Activated CD4-positive, alpha-beta T cell treated with anti-CD3 and anti-CD28 coated beads, Interleukin-2, amount 10 ng/mL, durations not matched to agents 7 days and 5 days (primary cell): ENCODE results near the gene IFNL4. TPM values are rescaled to one million over a fixed set of nuclear protein-coding genes. Genes with fewer than 3 reads are reported as not detected.
"Not testable (repeated sequence)": the region's sequence is repeated elsewhere in the genome, so short reads cannot be mapped to it uniquely, and the experiment has no call there.

Experiments
- CTCF ChIA-PET: fragments of 350-600 bp; sonication (Branson Sonifier 250); formaldehyde crosslinking; loops from one replicate; lab custom pipeline; 2021; ENCODE audit warnings: antibody characterized with exemption; lab: Charles Lee
- POLR2A ChIA-PET: fragments of 350-600 bp; sonication (Branson Sonifier 250); formaldehyde crosslinking; loops from one replicate; lab custom pipeline; 2021; ENCODE audit warnings: antibody characterized with exemption; lab: Charles Lee
- DNase-seq: peaks from one replicate; pipeline ENCODE4 v3.0.0-alpha.2; 2020
- H3K27ac Mint-ChIP-seq: one replicate; pipeline ENCODE4 v1.8.0; 2021; ENCODE audit warnings: mild to moderate bottlenecking, moderate library complexity, mixed read lengths
- H3K27me3 Mint-ChIP-seq: one replicate; pipeline ENCODE4 v1.8.0; 2021; ENCODE audit warnings: mixed read lengths
- H3K36me3 Mint-ChIP-seq: one replicate; pipeline ENCODE4 v1.8.0; 2021; ENCODE audit warnings: low read depth, mixed read lengths
- H3K4me1 Mint-ChIP-seq: one replicate; pipeline ENCODE4 v1.8.0; 2021; ENCODE audit warnings: mixed read lengths
- H3K4me3 Mint-ChIP-seq: one replicate; pipeline ENCODE4 v1.8.0; 2021; ENCODE audit warnings: mild to moderate bottlenecking, moderate library complexity, mixed read lengths
- H3K9me3 Mint-ChIP-seq: one replicate; pipeline ENCODE4 v1.8.0; 2021; ENCODE audit warnings: mixed read lengths
- total RNA-seq, 2 experiments: library from RNA; stranded (reverse); gene quantifications; one replicate each; pipeline ENCODE4 v1.2.3, GENCODE V29; 2021

The IFNL4 gene
- total RNA-seq, 2 experiments from 2014 or later = not detected

DNA sequence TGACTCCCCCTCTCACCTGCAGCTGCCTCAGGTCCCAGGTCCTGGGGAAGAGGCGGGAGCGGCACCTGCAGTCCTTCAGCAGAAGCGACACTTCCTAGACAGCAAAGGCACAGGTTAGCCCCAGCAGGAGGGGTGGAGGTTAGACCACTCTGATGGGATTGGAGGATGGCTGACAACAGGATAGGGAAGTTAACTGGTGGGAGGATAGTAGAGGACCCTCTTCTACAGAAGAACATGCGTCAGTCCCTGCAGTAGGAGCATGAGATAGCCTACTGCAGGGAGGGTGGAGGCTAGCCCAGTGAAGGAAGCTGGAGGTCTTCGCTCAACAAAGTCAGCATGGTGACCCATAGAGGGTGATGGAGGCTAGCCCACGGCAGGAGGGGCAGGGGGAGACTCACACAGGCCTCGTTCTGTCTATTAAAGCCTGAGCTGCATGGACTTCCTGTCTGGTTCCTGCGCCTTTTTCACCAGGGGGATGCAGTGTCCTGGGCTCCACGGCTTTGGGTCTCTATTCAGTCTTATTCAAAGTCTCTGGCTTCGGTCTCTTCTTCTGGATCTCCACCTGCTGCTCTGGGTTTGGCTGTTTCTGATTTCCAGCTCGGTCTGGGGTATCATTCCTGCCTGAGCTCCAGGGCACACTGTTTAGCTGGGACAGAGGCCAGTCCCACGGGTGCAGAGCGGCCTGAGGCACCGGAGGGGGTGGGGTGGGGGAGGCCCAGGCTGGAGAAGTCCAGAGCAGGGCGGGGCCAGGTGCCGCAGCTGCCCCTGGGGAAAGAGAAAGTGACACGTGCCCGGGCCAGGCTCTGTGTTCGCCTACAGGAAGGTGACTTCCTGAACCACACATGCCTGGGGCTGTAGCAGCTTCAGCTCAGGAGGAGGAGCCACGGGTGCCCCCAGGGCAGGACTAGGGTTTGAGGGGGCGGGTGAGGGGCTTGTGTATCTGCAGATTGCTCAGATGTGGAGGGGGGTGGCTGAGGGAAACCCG, 11.2 kb downstream of the IFNL4 start:
- no peaks in the 10 kb centered on the region for H3K36me3 Mint-ChIP-seq
- H3K27ac Mint-ChIP-seq = peak overlapping the region; percentile 88
- peak overlapping the region; percentile 41 for H3K4me3 Mint-ChIP-seq
- H3K27me3 Mint-ChIP-seq = no peaks in the 10 kb centered on the region
- DNase-seq = peak; percentile 61
- POLR2A ChIA-PET = interaction anchor here (0.6 kb wide), 1 partner anchor 26 kb away, joined by 4 read pairs; no protein-coding TSS in a partner anchor
- CTCF ChIA-PET = interaction anchor here (1.5 kb wide), 1 partner anchor 14 kb away, joined by 5 read pairs; no protein-coding TSS in a partner anchor
- H3K4me1 Mint-ChIP-seq = peaks cover 28% of the 10 kb centered on the region
- H3K9me3 Mint-ChIP-seq = no peaks in the 10 kb centered on the region

DNA sequence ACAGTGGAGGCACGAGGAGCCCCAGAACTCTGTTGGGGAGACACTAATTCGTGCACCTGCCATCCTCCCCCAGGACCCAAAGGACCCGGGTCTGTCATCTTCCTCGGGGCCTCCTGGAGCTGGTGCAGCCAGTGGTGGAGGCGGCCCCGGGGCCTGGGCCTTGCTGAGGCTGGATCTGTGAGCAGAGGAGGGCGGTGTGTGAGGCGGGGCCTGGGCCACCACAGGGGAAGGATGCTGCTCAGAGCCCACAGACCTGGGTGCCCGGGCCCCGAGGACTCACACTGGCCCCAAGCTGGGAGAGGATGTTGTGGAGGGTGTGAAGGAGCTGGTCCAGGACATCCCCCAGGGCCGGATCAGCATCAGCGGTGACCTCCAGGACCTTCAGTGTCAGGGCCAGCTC, 12.1 kb downstream of the IFNL4 start:
- Mint-ChIP-seq H3K27ac (peak overlapping the region; percentile 88), H3K4me3 (no peak overlapping the region), H3K4me1 (peaks cover 28% of the 10 kb centered on the region), H3K9me3 (no peaks in the 10 kb centered on the region), H3K36me3 (no peaks in the 10 kb centered on the region), H3K27me3 (no peaks in the 10 kb centered on the region)
- DNase-seq = peak; percentile 19
- ChIA-PET CTCF (interaction anchor here (0.6 to 1.5 kb wide), 2 partner anchors 13 to 26 kb away, joined by 4 to 5 read pairs; no protein-coding TSS in a partner anchor), POLR2A (no interaction called here)

DNA sequence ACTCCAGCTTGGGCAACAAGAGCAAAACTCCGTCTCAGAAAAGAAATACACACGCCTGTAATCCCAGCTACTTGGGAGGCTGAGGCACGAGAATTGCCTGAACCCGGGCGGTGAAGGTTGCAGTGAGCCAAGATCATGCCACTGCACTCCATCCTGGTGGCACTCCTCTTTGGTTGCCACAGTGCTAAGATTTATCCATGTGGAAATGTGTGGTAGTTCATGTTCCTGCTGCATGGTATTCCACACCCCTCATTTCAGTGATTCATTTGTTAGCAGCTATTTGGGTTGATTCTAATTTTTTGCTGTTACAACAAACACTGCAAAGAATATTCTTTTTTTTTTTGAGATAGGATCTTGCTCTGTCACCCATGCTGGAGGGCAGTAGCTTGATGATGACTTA, 15.9 kb downstream of the IFNL4 start:
- no peaks in the 10 kb centered on the region for H3K9me3 Mint-ChIP-seq
- no peak overlapping the region for H3K4me3 Mint-ChIP-seq
- DNase-seq = no peak
- ChIA-PET POLR2A (interaction anchor here (0.7 kb wide), 1 partner anchor 124 kb away, joined by 3 read pairs; no protein-coding TSS in a partner anchor), CTCF (interaction anchor here (0.7 kb wide), 1 partner anchor 9 kb away, joined by 6 read pairs; no protein-coding TSS in a partner anchor)
- no peaks in the 10 kb centered on the region for H3K27me3 Mint-ChIP-seq
- H3K4me1 Mint-ChIP-seq = peaks cover 17% of the 10 kb centered on the region
- no peaks in the 10 kb centered on the region for H3K36me3 Mint-ChIP-seq
- no peak overlapping the region for H3K27ac Mint-ChIP-seq

DNA sequence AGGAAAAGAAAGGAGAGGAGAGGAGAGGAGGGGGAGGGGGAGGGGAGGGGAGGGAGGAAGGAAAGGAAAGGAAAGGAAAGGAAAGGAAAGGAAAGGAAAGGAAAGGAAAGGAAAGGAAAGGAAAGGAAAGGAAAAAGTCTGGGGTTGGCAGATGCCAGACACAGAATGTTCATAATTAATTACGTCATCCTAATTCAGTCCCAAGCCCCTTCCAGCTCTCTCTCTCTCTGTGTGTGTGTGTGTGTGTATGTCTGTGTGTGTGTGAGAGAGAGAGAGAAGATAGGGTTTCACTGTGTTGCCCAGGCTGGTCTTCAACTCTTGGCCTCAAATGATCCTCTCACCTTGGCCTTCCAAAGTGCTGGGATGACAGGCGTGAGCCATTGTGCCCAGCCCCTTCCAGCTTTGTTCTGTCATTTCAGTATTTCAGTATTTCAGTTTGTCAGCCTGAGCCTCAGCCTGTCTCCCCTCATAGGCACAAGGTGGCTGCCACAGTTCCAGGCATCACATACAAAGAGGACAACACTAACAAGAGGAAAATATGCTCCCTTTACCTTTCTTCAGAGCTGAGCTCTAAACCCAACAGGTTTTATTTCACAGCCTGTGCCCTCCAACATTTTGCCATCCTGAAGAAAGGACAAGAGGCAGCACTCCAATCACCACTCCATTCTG, 18.4 kb downstream of the IFNL4 start:
- ChIA-PET CTCF (interaction anchor here (0.6 kb wide), 3 partner anchors 33 to 537 kb away, joined by 3 to 5 read pairs (median 3); no protein-coding TSS in a partner anchor), POLR2A (interaction anchor here (0.7 kb wide), 1 partner anchor 153 kb away, joined by 11 read pairs; no protein-coding TSS in a partner anchor)
- H3K9me3 Mint-ChIP-seq = no peaks in the 10 kb centered on the region
- H3K27ac Mint-ChIP-seq = no peak overlapping the region
- peaks cover 10% of the 10 kb centered on the region for H3K27me3 Mint-ChIP-seq
- no peaks in the 10 kb centered on the region for H3K4me1 Mint-ChIP-seq
- H3K4me3 Mint-ChIP-seq = no peak overlapping the region
- no peak for DNase-seq
- H3K36me3 Mint-ChIP-seq = no peaks in the 10 kb centered on the region

DNA sequence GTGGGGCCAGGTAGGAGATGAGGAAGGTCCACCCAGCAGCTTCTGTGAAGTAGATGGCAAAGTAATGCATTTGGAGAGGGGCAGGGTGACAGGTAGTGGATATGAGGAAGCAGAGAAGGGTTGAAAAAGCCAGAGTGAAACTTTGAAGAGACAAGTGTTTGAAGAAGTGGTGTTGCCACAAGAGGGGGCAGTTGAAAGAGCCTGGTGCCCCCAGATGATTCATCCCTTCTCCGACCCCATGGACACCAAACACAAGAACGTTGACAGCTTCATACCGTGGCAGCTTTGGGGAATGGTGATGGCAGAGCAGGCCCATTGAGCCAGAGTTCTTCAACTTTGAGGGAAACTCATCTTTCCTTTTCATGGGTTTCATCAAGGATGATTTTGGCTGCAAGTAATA, 23.7 kb downstream of the IFNL4 start:
- POLR2A ChIA-PET = no interaction called here

DNA sequence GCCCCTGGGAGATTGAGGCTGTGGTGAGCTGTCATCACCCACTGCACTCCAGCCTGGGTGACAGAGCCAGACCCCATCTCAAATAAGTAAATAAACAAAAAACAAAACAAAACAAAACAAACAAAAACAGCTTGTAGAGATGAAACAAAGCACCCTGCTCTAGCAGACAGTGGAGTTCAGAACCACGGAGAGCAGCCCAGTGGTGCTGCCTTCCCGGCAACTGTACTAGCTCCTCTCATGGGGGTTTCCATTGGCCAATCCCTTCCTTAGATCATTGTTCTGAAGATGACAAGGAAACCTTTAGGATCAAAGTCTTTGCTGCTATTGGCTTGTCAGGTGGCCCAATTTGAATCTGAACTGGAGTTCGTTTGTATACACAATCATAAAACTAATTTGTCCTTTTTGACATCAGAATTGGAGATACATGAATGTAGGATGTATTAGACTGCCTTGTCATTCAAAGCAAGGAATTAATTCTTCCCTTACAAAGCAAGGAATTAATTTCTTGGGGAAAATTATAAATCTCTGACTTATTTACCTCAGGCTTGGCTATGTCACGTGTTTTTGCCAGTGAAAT, 24.9 kb downstream of the IFNL4 start:
- ChIA-PET CTCF (interaction anchor here (0.6 to 1.3 kb wide), 3 partner anchors 9 to 17 kb away, joined by 3 to 6 read pairs (median 5); no protein-coding TSS in a partner anchor), POLR2A (no interaction called here)
- peaks cover 28% of the 10 kb centered on the region for H3K27me3 Mint-ChIP-seq
- no peaks in the 10 kb centered on the region for H3K36me3 Mint-ChIP-seq
- DNase-seq = peak; percentile 49
- H3K27ac Mint-ChIP-seq = no peak overlapping the region
- H3K4me1 Mint-ChIP-seq = no peaks in the 10 kb centered on the region
- H3K9me3 Mint-ChIP-seq = no peaks in the 10 kb centered on the region
- H3K4me3 Mint-ChIP-seq = no peak overlapping the region

More for the DNA sequence above, 23.7 kb downstream of the IFNL4 start:
- CTCF ChIA-PET = no interaction called here
- no peak overlapping the region for H3K27ac Mint-ChIP-seq
- no peaks in the 10 kb centered on the region for H3K9me3 Mint-ChIP-seq
- DNase-seq = no peak
- H3K4me3 Mint-ChIP-seq = no peak overlapping the region
- peaks cover 25% of the 10 kb centered on the region for H3K27me3 Mint-ChIP-seq
- H3K4me1 Mint-ChIP-seq = no peaks in the 10 kb centered on the region
- no peaks in the 10 kb centered on the region for H3K36me3 Mint-ChIP-seq

DNA sequence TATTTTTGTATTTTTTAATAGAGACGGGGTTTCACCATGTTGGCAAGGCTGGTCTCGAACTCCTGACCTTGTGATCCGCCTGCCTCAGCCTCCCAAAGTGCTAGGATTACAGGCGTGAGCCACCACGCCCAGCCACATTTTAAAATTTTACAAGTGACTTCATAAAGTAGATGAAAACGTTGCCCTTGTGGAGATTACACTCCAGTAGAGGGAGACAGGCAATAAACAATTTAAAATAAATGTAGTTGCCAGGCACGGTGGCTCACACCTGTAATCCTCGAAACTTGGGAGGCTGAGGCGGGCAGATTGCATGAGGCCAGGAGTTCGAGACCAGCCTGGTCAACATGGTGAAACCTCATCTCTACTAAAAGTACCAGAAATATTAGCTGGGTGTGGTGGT, 29.5 kb downstream of the IFNL4 start:
- H3K36me3 Mint-ChIP-seq, H3K4me1 Mint-ChIP-seq, DNase-seq, POLR2A ChIA-PET, H3K27ac Mint-ChIP-seq, H3K4me3 Mint-ChIP-seq, H3K9me3 Mint-ChIP-seq: not testable (repeated sequence)
- peaks cover 18% of the 10 kb centered on the region for H3K27me3 Mint-ChIP-seq
- CTCF ChIA-PET = interaction anchor here (0.5 to 1.0 kb wide), 3 partner anchors 43 to 929 kb away, joined by 3 to 4 read pairs (median 3); no protein-coding TSS in a partner anchor

DNA sequence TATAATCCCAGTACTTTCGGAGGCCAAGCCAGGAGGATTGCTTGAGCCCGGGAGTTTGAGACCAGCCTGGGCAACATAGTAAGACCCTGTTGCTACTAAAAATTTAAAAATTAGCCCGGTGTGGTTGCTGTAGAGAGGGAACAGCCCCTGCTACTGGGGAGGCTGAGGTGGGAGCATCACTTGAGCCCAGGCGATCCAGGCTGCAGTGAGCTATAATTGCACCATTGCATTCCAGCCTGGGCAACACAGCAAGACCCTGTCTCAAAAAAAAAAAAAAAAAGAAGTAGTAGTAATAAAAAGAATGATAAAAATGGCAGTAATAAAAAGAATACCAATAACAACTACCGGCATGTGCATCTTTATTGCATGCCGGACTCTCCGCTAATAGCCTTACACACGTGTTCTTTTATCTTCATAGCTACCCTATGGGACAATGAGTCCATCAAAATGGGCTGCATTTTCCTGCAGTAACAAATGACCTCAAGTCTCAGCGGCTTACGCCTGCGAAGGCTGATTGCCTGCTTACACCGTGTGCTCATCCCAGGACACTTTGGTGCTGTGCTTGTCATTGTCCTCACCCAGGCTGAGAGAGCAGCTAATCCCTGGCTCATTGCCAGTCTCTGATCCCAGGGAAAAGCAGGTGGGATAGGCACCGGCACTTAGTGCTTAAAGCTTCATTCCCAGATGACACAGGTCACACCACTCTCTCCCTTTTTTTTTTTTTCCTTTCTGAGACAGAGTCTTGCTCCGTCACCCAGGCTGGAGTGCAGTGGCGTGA, 30.2 kb downstream of the IFNL4 start:
- Mint-ChIP-seq H3K27me3 (peaks cover 14% of the 10 kb centered on the region), H3K4me3 (no peak overlapping the region), H3K36me3 (no peaks in the 10 kb centered on the region), H3K9me3 (no peaks in the 10 kb centered on the region), H3K27ac (no peak overlapping the region), H3K4me1 (no peaks in the 10 kb centered on the region)
- ChIA-PET POLR2A (no interaction called here), CTCF (interaction anchor here (0.6 to 1.0 kb wide), 3 partner anchors 42 to 548 kb away, joined by 3 to 5 read pairs (median 3); no protein-coding TSS in a partner anchor)
- DNase-seq = no peak

DNA sequence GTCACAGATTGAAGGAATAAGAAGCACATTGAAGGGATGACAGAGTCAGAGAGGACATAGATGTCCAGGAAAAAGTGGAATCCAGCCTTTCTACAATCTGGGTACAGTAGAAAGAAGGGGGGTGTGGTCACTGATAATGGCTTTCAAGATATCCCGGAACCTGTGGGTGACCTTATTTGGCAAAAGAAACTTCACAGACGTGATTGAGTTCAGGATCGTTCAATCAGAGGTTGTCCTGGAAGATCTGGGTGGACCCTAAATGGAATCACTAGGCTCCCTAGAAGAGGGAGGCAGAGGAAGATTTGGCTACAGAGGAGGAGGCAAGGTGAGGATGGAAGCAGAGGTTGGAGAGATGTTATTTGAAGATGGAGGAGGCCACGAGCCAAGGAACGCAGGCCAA, 31.6 kb downstream of the IFNL4 start:
- no peak overlapping the region for H3K4me3 Mint-ChIP-seq
- no peaks in the 10 kb centered on the region for H3K4me1 Mint-ChIP-seq
- H3K36me3 Mint-ChIP-seq = no peaks in the 10 kb centered on the region
- ChIA-PET CTCF (interaction anchor here (1.2 kb wide), 1 partner anchor 125 kb away, joined by 5 read pairs; the partner anchor contains the start of gene SAMD4B), POLR2A (no interaction called here)
- no peak overlapping the region for H3K27ac Mint-ChIP-seq
- peaks cover 13% of the 10 kb centered on the region for H3K27me3 Mint-ChIP-seq
- H3K9me3 Mint-ChIP-seq = no peaks in the 10 kb centered on the region
- DNase-seq = no peak

DNA sequence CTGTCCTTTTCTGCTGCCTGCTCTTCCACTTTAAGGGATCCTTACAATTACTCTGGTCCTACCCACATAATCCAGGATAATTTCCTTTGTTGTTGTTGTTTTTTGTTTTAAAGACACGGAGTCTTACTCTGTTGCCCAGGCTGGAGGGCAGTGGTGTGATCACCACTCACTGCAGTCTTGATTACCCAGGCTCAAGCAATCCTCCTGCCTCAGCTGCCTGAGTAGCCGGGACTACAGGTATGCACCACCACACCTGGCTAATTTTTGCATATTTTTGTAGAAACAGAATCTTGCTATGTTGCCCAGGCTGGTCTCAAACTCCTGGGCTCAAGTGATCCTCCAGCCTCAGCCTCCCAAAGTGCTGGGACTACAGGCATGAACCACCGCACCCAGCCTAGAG, 33.3 kb downstream of the IFNL4 start:
- POLR2A ChIA-PET, H3K4me3 Mint-ChIP-seq, H3K27ac Mint-ChIP-seq, H3K36me3 Mint-ChIP-seq, DNase-seq, CTCF ChIA-PET, H3K9me3 Mint-ChIP-seq, H3K4me1 Mint-ChIP-seq: not testable (repeated sequence)
- peaks cover 12% of the 10 kb centered on the region for H3K27me3 Mint-ChIP-seq

DNA sequence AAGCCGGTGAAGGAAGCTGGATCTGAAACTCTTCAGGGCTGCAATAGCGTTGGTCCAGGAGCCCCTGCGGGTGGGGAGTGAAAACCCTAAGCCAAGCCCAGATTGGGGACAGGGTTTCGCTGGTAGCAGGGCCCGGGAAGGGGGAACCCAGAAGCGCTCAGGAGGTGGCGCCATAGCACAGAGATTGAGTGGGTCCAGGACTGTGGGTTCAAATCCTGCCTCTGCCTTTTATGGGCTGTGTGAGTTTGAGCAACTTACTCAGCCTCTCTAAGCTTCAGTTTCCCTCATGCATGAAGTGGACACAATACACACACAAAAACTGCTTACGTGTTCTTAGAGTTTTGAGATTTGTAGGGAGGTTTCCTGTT, 36.3 kb downstream of the IFNL4 start:
- Mint-ChIP-seq H3K27me3 (peaks cover 7% of the 10 kb centered on the region), H3K27ac (no peak overlapping the region), H3K9me3 (no peaks in the 10 kb centered on the region), H3K36me3 (no peaks in the 10 kb centered on the region), H3K4me3 (no peak overlapping the region), H3K4me1 (no peaks in the 10 kb centered on the region)
- peak; percentile 74 for DNase-seq
- ChIA-PET CTCF (interaction anchor here (0.5 to 1.9 kb wide), 6 partner anchors 111 to 320 kb away, joined by 3 to 5 read pairs (median 4); partner anchors contain the start of genes PLEKHG2 and SAMD4B), POLR2A (no interaction called here)
